ENCODE results near the gene AURKB. TPM values are rescaled to one million over a fixed set of nuclear protein-coding genes. Genes with fewer than 3 reads are reported as not detected.
A peak's percentile ranks its signal among the peaks of the same experiment; 100 is the strongest.
"Not testable (repeated sequence)": the region's sequence is repeated elsewhere in the genome, so short reads cannot be mapped to it uniquely, and the experiment has no call there.

Gene AURKB
- total RNA-seq, 4 donors from 2014 or later: 2.2 to 8.6 (median 5.6) TPM

- H3K4me3 ChIP-seq: no peak overlapping the region
- in situ Hi-C loops (cut with MboI; ENCODE audit: low pct_ligation_motif_present in 1 of 4, low pct_unique_long_range_greater_than_20kb in 1 of 4, low sequenced_read_pairs in 3 of 4) (no loop called here), intact Hi-C loops (cut with DNase I; ENCODE audit: low total_unique reads) (no loop called here)
- no peak overlapping the region for H3K27ac ChIP-seq
- DNase-seq: no peak
- peaks cover 0 to 9% (median 0%) of the 10 kb centered on the region in 4 donors for H3K36me3 ChIP-seq
- no peaks in the 10 kb centered on the region for H3K9me3 ChIP-seq
- TF ChIP-seq EP300 (IDR thresholded peaks at IDR 0.05; ENCODE audit: low read depth) (no peak), CTCF (IDR thresholded peaks at IDR 0.05) (no peak), POLR2AphosphoS5 (IDR thresholded peaks at IDR 0.05) (no peak), POLR2A (IDR thresholded peaks at IDR 0.05) (no peak)
- no peaks in the 10 kb centered on the region for H3K27me3 ChIP-seq
- H3K4me1 ChIP-seq: no peaks in the 10 kb centered on the region
- 97% methylated on average over 9 of the region's 9 CpGs; no CpG with 5 or more reads in 1 of the 2 donors for WGBS, 2 donors (ENCODE audit: low coverage in 1 of 2)
Measured at GRCh38 chr17:8255499-8255898, 45.1 kb upstream of the AURKB start.

- Histone ChIP-seq H3K27ac (no peak overlapping the region), H3K36me3 (peaks cover 0 to 9% (median 0%) of the 10 kb centered on the region in 4 donors), H3K27me3 (no peaks in the 10 kb centered on the region), H3K4me3 (no peak overlapping the region), H3K4me1 (peaks cover 1 to 2% (median 2%) of the 10 kb centered on the region in 4 donors), H3K9me3 (no peaks in the 10 kb centered on the region)
- TF ChIP-seq POLR2AphosphoS5 (IDR thresholded peaks at IDR 0.05): no peak
- TF ChIP-seq POLR2A (IDR thresholded peaks at IDR 0.05): no peak
- TF ChIP-seq CTCF (IDR thresholded peaks at IDR 0.05): no peak
- no peak for TF ChIP-seq EP300 (IDR thresholded peaks at IDR 0.05; ENCODE audit: low read depth)
- in situ Hi-C loops (cut with MboI; ENCODE audit: low pct_ligation_motif_present in 1 of 4, low pct_unique_long_range_greater_than_20kb in 1 of 4, low sequenced_read_pairs in 3 of 4) (no loop called here), intact Hi-C loops (cut with DNase I; ENCODE audit: low total_unique reads) (no loop called here)
- 99% methylated on average over 11 of the region's 11 CpGs; no CpG with 5 or more reads in 1 of the 2 donors for WGBS, 2 donors (ENCODE audit: low coverage in 1 of 2)
- DNase-seq: no peak
Measured at GRCh38 chr17:8254881-8255280, 44.5 kb upstream of the AURKB start.

- 91% methylated on average over 8 of the region's 8 CpGs; no CpG with 5 or more reads in 1 of the 2 donors for WGBS, 2 donors (ENCODE audit: low coverage in 1 of 2)
- Histone ChIP-seq H3K9me3 (no peaks in the 10 kb centered on the region), H3K27me3 (no peaks in the 10 kb centered on the region), H3K36me3 (peaks cover 0 to 9% (median 0%) of the 10 kb centered on the region in 4 donors), H3K4me1 (peaks cover 7 to 8% (median 7%) of the 10 kb centered on the region in 4 donors), H3K27ac (no peak overlapping the region), H3K4me3 (no peak overlapping the region)
- TF ChIP-seq CTCF (IDR thresholded peaks at IDR 0.05) (peak in 2 of 5 experiments; percentile 29 to 48), POLR2A (IDR thresholded peaks at IDR 0.05) (no peak)
- no peak for DNase-seq
- intact Hi-C loops (cut with DNase I; ENCODE audit: low total_unique reads): no loop called here
- in situ Hi-C loops (cut with MboI; ENCODE audit: low pct_ligation_motif_present in 1 of 4, low pct_unique_long_range_greater_than_20kb in 1 of 4, low sequenced_read_pairs in 3 of 4): no loop called here
Measured at GRCh38 chr17:8253801-8254200, 43.4 kb upstream of the AURKB start.

GRCh38 chr17:8251411-8251810 is 41.0 kb upstream of the AURKB start:
- 83 to 88% methylated on average over 1 to 2 of the region's 2 CpGs for WGBS, 2 donors (ENCODE audit: low coverage in 1 of 2)
- H3K4me1 ChIP-seq: peaks cover 7 to 16% (median 12%) of the 10 kb centered on the region in 4 donors
- H3K4me3 ChIP-seq; DNase-seq; in situ Hi-C loops (cut with MboI; ENCODE audit: low pct_ligation_motif_present in 1 of 4, low pct_unique_long_range_greater_than_20kb in 1 of 4, low sequenced_read_pairs in 3 of 4); H3K27ac ChIP-seq; H3K36me3 ChIP-seq; H3K9me3 ChIP-seq; intact Hi-C loops (cut with DNase I; ENCODE audit: low total_unique reads); H3K27me3 ChIP-seq: not testable (repeated sequence)
